ENCODE results near the gene CLRN2. TPM values are rescaled to one million over a fixed set of nuclear protein-coding genes. Genes with fewer than 3 reads are reported as not detected.
"Not testable (repeated sequence)": the region's sequence is repeated elsewhere in the genome, so short reads cannot be mapped to it uniquely, and the experiment has no call there.

Gene CLRN2
- total and polyA plus RNA-seq, 10 donors = not detected

GRCh38 chr4:17535242-17535641 is 20.3 kb downstream of the CLRN2 start:
- no peak overlapping the region for H3K27ac ChIP-seq
- H3K4me1 ChIP-seq = no peaks in the 10 kb centered on the region
- no peak for DNase-seq
- no peaks in the 10 kb centered on the region for H3K27me3 ChIP-seq (replicated peaks in 1 of 7)
- H3K36me3 ChIP-seq = no peaks in the 10 kb centered on the region
- TF ChIP-seq POLR2A (IDR thresholded peaks at IDR 0.05) (no peak), CTCF (IDR thresholded peaks at IDR 0.05 in 8 of 11, conservative IDR thresholded peaks at IDR 0.05 in 3 of 11) (no peak), POLR2AphosphoS5 (IDR thresholded peaks at IDR 0.05) (no peak)
- WGBS, 5 donors = 65 to 89% (median 71%) methylated on average over 4 of the region's 4 CpGs
- H3K9me3 ChIP-seq = no peaks in the 10 kb centered on the region
- intact Hi-C loops (cut with DNase I; ENCODE audit: low total_unique reads) = no loop called here
- H3K4me3 ChIP-seq = no peak overlapping the region

GRCh38 chr4:17535906-17536305 is 20.9 kb downstream of the CLRN2 start:
- Histone ChIP-seq H3K27me3 (replicated peaks in 1 of 7) (no peaks in the 10 kb centered on the region), H3K4me1 (no peaks in the 10 kb centered on the region), H3K9me3 (no peaks in the 10 kb centered on the region), H3K4me3 (no peak overlapping the region), H3K36me3 (no peaks in the 10 kb centered on the region), H3K27ac (no peak overlapping the region)
- TF ChIP-seq CTCF (IDR thresholded peaks at IDR 0.05 in 8 of 11, conservative IDR thresholded peaks at IDR 0.05 in 3 of 11) (no peak), POLR2A (IDR thresholded peaks at IDR 0.05) (no peak), POLR2AphosphoS5 (IDR thresholded peaks at IDR 0.05) (no peak)
- no peak for DNase-seq
- WGBS, 5 donors = 84 to 90% (median 85%) methylated on average over 3 of the region's 3 CpGs
- intact Hi-C loops (cut with DNase I; ENCODE audit: low total_unique reads) = no loop called here

- H3K36me3 ChIP-seq; H3K27me3 ChIP-seq (replicated peaks in 1 of 7); H3K27ac ChIP-seq; H3K9me3 ChIP-seq; DNase-seq; H3K4me3 ChIP-seq; intact Hi-C loops (cut with DNase I; ENCODE audit: low total_unique reads); H3K4me1 ChIP-seq: not testable (repeated sequence)
- 88 to 94% (median 91%) methylated on average over 6 of the region's 6 CpGs for WGBS, 5 donors
Measured at GRCh38 chr4:17537060-17537459, 22.1 kb downstream of the CLRN2 start.

GRCh38 chr4:17544205-17544604 is 29.2 kb downstream of the CLRN2 start:
- Histone ChIP-seq H3K27me3 (replicated peaks in 1 of 7) (no peaks in the 10 kb centered on the region), H3K27ac (no peak overlapping the region), H3K4me1 (peaks cover 0 to 5% (median 0%) of the 10 kb centered on the region in 6 donors), H3K9me3 (no peaks in the 10 kb centered on the region), H3K4me3 (no peak overlapping the region), H3K36me3 (no peaks in the 10 kb centered on the region)
- DNase-seq = no peak
- intact Hi-C loops (cut with DNase I; ENCODE audit: low total_unique reads) = no loop called here
- TF ChIP-seq CTCF (IDR thresholded peaks at IDR 0.05 in 8 of 11, conservative IDR thresholded peaks at IDR 0.05 in 3 of 11) (no peak), POLR2A (IDR thresholded peaks at IDR 0.05) (no peak), POLR2AphosphoS5 (IDR thresholded peaks at IDR 0.05) (no peak)
- WGBS, 5 donors = 33 to 56% (median 48%) methylated on average over 6 of the region's 6 CpGs

- WGBS, 5 donors = 56 to 67% (median 63%) methylated on average over 3 of the region's 3 CpGs
- no peak overlapping the region for H3K4me3 ChIP-seq
Measured at GRCh38 chr4:17544831-17545234, 29.9 kb downstream of the CLRN2 start.

More at GRCh38 chr4:17544831-17545234, 29.9 kb downstream of the CLRN2 start:
- Histone ChIP-seq H3K27me3 (replicated peaks in 1 of 7) (no peaks in the 10 kb centered on the region), H3K9me3 (no peaks in the 10 kb centered on the region), H3K27ac (no peak overlapping the region), H3K36me3 (no peaks in the 10 kb centered on the region), H3K4me1 (peaks cover 0 to 12% (median 0%) of the 10 kb centered on the region in 6 donors)
- DNase-seq = no peak
- TF ChIP-seq POLR2A (IDR thresholded peaks at IDR 0.05) (no peak), CTCF (IDR thresholded peaks at IDR 0.05 in 8 of 11, conservative IDR thresholded peaks at IDR 0.05 in 3 of 11) (no peak), POLR2AphosphoS5 (IDR thresholded peaks at IDR 0.05) (no peak)
- intact Hi-C loops (cut with DNase I; ENCODE audit: low total_unique reads) = loop anchor here (5.0 kb wide), 2 partner anchors 257 to 1047 kb away; no protein-coding TSS in a partner anchor

All from spleen (tissue), 11 donors.